ENCODE results near the gene ENOX1. TPM values are rescaled to one million over a fixed set of nuclear protein-coding genes. Genes with fewer than 3 reads are reported as not detected.

ENOX1 gene
- total RNA-seq, 1 experiment from 2014 or later, result 0.35 TPM

- no TSS peak for BruUV-seq (replicated peaks)
- H3K27me3 ChIP-seq (ENCODE audit: insufficient read depth, low read depth), result no peaks in the 10 kb centered on the region
- no peaks in the 10 kb centered on the region for H3K9me3 ChIP-seq (ENCODE audit: insufficient read depth, low read depth)
- H3K79me2 ChIP-seq (ENCODE audit: low read depth), result no peaks in the 10 kb centered on the region
- CTCF ChIA-PET, result no interaction called here
- H3K4me2 ChIP-seq, result no peak overlapping the region
- H3F3A ChIP-seq (ENCODE audit: insufficient read depth, low read depth), result no peaks in the 10 kb centered on the region
- intact Hi-C loops (cut with micrococcal nuclease; ENCODE audit: unreplicated experiment), result no loop called here
- H3K4me3 ChIP-seq, result no peak overlapping the region
- no peaks in the 10 kb centered on the region for H3K4me1 ChIP-seq (replicated peaks; ENCODE audit: insufficient read depth)
- H3K9me2 ChIP-seq (ENCODE audit: insufficient read depth), result no peaks in the 10 kb centered on the region
- DNase-seq, result no peak
- no peak overlapping the region for H2AFZ ChIP-seq
- no peak for TF ChIP-seq CTCF (conservative IDR thresholded peaks at IDR 0.05)
- no peak for TF ChIP-seq EZH2 (IDR thresholded peaks at IDR 0.05; ENCODE audit: low read depth)
- H3K27ac ChIP-seq, result no peak overlapping the region
- H4K20me1 ChIP-seq (ENCODE audit: insufficient read depth), result no peaks in the 10 kb centered on the region
- no peaks in the 10 kb centered on the region for H3K36me3 ChIP-seq (ENCODE audit: low read depth)
- POLR2A ChIA-PET (ENCODE audit: unreplicated experiment), result no interaction called here
Measured at GRCh38 chr13:43767341-43767931, 19.3 kb downstream of the ENOX1 start.

- H3K36me3 ChIP-seq (ENCODE audit: low read depth), result no peaks in the 10 kb centered on the region
- H2AFZ ChIP-seq, result no peak overlapping the region
- no peak overlapping the region for H3K4me3 ChIP-seq
- no peak overlapping the region for H3K27ac ChIP-seq
- H3K4me1 ChIP-seq (replicated peaks; ENCODE audit: insufficient read depth), result no peaks in the 10 kb centered on the region
- no peaks in the 10 kb centered on the region for H4K20me1 ChIP-seq (ENCODE audit: insufficient read depth)
- no peaks in the 10 kb centered on the region for H3F3A ChIP-seq (ENCODE audit: insufficient read depth, low read depth)
- no peak for DNase-seq
- H3K9me2 ChIP-seq (ENCODE audit: insufficient read depth), result no peaks in the 10 kb centered on the region
- H3K79me2 ChIP-seq (ENCODE audit: low read depth), result no peaks in the 10 kb centered on the region
- H3K4me2 ChIP-seq, result no peak overlapping the region
- no TSS peak for BruUV-seq (replicated peaks)
- ChIA-PET CTCF (no interaction called here), POLR2A (ENCODE audit: unreplicated experiment) (no interaction called here)
- H3K27me3 ChIP-seq (ENCODE audit: insufficient read depth, low read depth), result no peaks in the 10 kb centered on the region
- no peaks in the 10 kb centered on the region for H3K9me3 ChIP-seq (ENCODE audit: insufficient read depth, low read depth)
- TF ChIP-seq EZH2 (IDR thresholded peaks at IDR 0.05; ENCODE audit: low read depth), result no peak
- TF ChIP-seq CTCF (conservative IDR thresholded peaks at IDR 0.05), result no peak
- intact Hi-C loops (cut with micrococcal nuclease; ENCODE audit: unreplicated experiment), result no loop called here
Measured at GRCh38 chr13:43766725-43767124, 20.0 kb downstream of the ENOX1 start.

GRCh38 chr13:43764349-43764748 lies 22.4 kb downstream of the ENOX1 start:
- no peaks in the 10 kb centered on the region for H4K20me1 ChIP-seq (ENCODE audit: insufficient read depth)
- CTCF ChIA-PET, result no interaction called here
- no peaks in the 10 kb centered on the region for H3K27me3 ChIP-seq (ENCODE audit: insufficient read depth, low read depth)
- H3F3A ChIP-seq (ENCODE audit: insufficient read depth, low read depth), result no peaks in the 10 kb centered on the region
- no peak for DNase-seq
- no peak overlapping the region for H3K27ac ChIP-seq
- no TSS peak for BruUV-seq (replicated peaks)
- TF ChIP-seq EZH2 (IDR thresholded peaks at IDR 0.05; ENCODE audit: low read depth) (no peak), CTCF (conservative IDR thresholded peaks at IDR 0.05) (no peak)
- no peaks in the 10 kb centered on the region for H3K9me3 ChIP-seq (ENCODE audit: insufficient read depth, low read depth)
- no peaks in the 10 kb centered on the region for H3K9me2 ChIP-seq (ENCODE audit: insufficient read depth)
- no peak overlapping the region for H3K4me2 ChIP-seq
- no peak overlapping the region for H3K4me3 ChIP-seq
- H2AFZ ChIP-seq, result no peak overlapping the region
- POLR2A ChIA-PET (ENCODE audit: unreplicated experiment), result interaction anchor here (0.6 kb wide), 1 partner anchor 822 kb away, joined by 6 read pairs; no protein-coding TSS in a partner anchor
- no peaks in the 10 kb centered on the region for H3K79me2 ChIP-seq (ENCODE audit: low read depth)
- no peaks in the 10 kb centered on the region for H3K4me1 ChIP-seq (replicated peaks; ENCODE audit: insufficient read depth)
- intact Hi-C loops (cut with micrococcal nuclease; ENCODE audit: unreplicated experiment), result no loop called here
- no peaks in the 10 kb centered on the region for H3K36me3 ChIP-seq (ENCODE audit: low read depth)
